Measurements from ENCODE around the gene GPR4. TPM values are rescaled to one million over a fixed set of nuclear protein-coding genes. Genes with fewer than 3 reads are reported as not detected.
A peak's percentile ranks its signal among the peaks of the same experiment; 100 is the strongest.

Gene GPR4
- total RNA-seq, 1 experiment from 2014 or later = not detected

DNA sequence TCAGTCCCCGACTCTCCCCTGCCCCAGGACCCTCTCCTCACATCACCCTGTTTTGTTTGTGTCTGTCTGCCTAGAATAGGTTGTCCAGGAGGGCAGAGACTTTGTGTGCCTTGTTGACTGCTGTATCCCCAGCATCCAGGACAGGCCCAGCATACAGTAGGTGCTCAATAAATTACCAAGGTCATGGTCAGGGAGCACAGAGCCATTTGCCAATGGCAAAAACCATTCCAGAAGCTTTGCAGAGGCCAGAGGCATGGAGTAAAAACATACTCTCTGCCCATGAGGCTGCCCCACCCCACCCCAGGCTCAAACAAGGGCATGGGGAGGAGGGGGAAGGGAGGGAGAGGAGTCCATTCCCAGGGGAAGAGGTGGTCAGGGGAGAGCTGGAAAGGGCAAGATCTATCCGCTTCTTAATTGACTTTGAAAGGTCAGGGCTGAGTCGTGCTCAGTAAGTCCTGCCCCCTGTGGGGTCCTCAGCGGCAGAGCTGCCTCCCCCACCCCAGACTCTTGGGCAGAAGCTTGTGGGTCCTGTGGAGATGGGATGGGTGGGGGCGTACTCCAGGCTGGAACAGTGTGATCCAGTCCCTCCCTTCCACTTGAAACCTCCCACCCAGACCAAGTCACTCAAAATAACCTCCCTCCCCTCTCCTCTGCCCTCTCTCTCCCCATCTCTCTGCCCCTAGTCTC is 4.4 kb downstream of the GPR4 start:
- peak; percentile 71 for DNase-seq (ENCODE audit: low read depth, low spot score)
- in situ Hi-C loops (cut with HindIII; ENCODE audit: low pct_unique_long_range_greater_than_20kb, low sequenced_read_pairs) = no loop called here

DNA sequence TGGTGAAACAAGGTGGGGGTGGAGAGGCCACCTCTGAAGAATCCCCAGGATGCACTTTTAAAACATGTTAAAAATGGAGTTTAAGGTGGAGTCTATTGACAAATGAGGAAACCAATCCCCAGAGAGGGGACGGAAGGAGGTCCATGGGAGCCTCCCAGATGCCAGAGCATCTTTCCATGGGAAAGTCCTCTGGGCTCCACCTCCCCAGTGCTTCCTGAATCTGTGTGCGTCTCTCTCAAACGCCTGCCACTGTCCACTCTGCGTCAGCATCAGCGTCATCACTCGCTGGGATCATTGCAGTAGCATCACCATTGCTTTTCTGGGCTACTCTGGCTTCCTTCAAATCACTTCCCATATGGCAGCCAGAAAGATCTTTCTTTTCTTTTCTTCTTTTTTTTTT is 6.2 kb downstream of the GPR4 start:
- peak; percentile 41 for DNase-seq (ENCODE audit: low read depth, low spot score)
- in situ Hi-C loops (cut with HindIII; ENCODE audit: low pct_unique_long_range_greater_than_20kb, low sequenced_read_pairs) = no loop called here

DNA sequence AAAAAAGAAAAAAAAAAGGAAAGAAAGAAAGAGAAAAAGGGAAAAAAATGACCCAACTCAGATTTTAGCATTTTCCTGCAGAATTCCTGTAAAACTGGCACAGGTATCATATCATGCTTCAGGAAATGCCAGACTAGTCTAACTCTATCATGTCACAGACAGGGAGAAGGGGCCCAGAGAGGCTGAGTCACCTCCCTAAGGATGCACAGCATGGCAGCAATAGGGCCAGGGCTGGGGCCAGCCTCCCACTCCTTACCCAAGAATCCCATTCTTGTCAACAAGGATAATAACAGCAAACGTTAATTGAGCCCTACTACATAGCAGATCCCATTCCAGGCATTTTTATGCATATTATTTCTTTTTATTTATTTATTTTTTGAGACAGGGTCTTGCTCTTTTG is 8.5 kb downstream of the GPR4 start:
- no peak for DNase-seq (ENCODE audit: low read depth, low spot score)
- in situ Hi-C loops (cut with HindIII; ENCODE audit: low pct_unique_long_range_greater_than_20kb, low sequenced_read_pairs) = no loop called here

GRCh38 chr19:45592366-45592765 is 9.6 kb downstream of the GPR4 start:
- in situ Hi-C loops (cut with HindIII; ENCODE audit: low pct_unique_long_range_greater_than_20kb, low sequenced_read_pairs) = no loop called here
- no peak for DNase-seq (ENCODE audit: low read depth, low spot score)

GRCh38 chr19:45591638-45592005 is 10.4 kb downstream of the GPR4 start:
- no peak for DNase-seq (ENCODE audit: low read depth, low spot score)
- in situ Hi-C loops (cut with HindIII; ENCODE audit: low pct_unique_long_range_greater_than_20kb, low sequenced_read_pairs) = no loop called here

GRCh38 chr19:45591004-45591637 is 10.9 kb downstream of the GPR4 start:
- in situ Hi-C loops (cut with HindIII; ENCODE audit: low pct_unique_long_range_greater_than_20kb, low sequenced_read_pairs) = no loop called here
- DNase-seq (ENCODE audit: low read depth, low spot score) = no peak

GRCh38 chr19:45590300-45591003 is 11.6 kb downstream of the GPR4 start:
- in situ Hi-C loops (cut with HindIII; ENCODE audit: low pct_unique_long_range_greater_than_20kb, low sequenced_read_pairs) = no loop called here
- DNase-seq (ENCODE audit: low read depth, low spot score) = no peak

DNA sequence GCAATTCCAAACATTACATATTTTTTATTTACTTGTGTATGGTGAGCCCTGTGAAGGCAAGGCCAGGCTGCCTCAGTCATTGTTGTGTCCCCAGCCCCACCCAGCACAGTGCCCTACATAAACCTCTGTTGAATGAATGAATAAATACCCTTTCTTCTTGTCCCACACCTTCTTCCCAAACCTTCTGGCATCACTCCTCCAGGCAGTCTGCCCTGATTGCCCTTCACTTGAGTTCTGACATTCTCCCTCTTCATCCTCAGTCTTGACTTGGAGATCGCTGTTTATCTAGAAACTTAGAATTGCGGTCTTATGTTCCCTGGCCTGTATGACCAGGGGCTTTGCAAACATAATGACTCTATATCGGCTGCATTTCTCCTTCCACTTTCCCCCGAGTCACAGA is 12.2 kb downstream of the GPR4 start:
- in situ Hi-C loops (cut with HindIII; ENCODE audit: low pct_unique_long_range_greater_than_20kb, low sequenced_read_pairs) = no loop called here
- DNase-seq (ENCODE audit: low read depth, low spot score) = no peak

DNA sequence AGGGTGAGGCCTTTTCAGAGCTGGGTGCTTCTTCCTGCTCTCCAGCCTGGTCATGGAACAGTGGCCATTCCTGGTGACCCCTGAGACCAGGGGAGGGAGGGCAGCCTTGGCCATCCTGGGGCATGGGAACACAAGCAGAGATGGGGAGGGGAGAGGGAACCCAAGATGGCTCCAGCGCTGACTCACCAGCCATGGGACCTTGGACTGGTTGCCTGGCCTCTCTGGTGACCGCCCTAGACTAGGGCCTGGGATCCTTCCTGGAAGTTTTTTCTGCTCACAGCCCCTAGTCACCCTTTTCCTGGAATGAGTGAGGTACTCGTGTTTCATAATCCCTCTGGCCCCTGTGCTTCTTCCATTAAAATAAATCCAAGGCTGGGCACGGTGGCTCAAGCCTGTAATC is 14.1 kb downstream of the GPR4 start:
- DNase-seq (ENCODE audit: low read depth, low spot score) = no peak
- in situ Hi-C loops (cut with HindIII; ENCODE audit: low pct_unique_long_range_greater_than_20kb, low sequenced_read_pairs) = no loop called here

- DNase-seq (ENCODE audit: low read depth, low spot score) = no peak
These were observed 16.8 kb downstream of the GPR4 start for GRCh38 chr19:45585158-45585577.

DNA sequence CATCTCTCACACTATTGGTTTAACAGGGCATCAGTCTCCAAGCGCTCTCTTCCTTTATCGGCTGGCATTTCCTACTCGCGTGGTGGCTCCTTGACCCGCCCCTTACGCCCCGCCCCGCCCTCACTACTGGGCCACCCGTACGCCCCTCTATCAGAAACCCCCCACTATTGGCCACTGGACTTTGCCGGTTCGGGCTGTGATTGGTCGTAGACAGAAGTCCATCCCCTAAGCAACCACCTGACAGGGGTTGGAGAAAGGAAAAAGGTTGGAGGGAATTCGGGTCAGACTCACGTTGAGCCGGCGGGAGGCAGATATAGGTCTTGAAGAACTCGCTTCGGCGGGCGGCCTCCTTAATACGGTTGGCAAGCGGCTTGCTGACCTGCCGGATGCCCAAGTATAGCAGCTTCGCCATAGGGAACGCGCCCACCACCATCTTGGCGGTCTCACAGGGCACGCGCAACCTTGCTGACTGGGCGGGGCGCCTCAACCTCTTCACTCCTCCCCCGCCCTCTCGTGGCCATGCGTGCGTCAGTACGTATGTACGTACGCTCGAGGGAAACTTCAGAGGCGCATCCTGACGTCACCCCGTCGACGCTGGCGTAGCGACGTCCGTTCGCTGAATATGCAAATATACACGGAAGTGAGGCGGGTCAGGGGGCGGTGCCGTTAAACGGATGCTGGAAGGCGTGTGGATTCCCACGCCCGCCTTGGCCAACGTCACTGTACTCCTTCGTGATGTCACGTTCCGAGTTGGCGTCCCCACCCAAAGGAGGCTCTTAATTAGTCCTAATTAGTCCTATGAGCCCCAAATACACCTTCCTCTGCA is 17.5 kb downstream of the GPR4 start, which contains the start of gene OPA3:
TSS of gene OPA3 (minus strand) at position 471 of the 826 bp plus-strand sequence. CDS start at position 433, 38 bp downstream.
- in situ Hi-C loops (cut with HindIII; ENCODE audit: low pct_unique_long_range_greater_than_20kb, low sequenced_read_pairs) = no loop called here
- DNase-seq (ENCODE audit: low read depth, low spot score) = peak; percentile 99

More at GRCh38 chr19:45585158-45585577, 16.8 kb downstream of the GPR4 start:
- in situ Hi-C loops (cut with HindIII; ENCODE audit: low pct_unique_long_range_greater_than_20kb, low sequenced_read_pairs) = no loop called here

- in situ Hi-C loops (cut with HindIII; ENCODE audit: low pct_unique_long_range_greater_than_20kb, low sequenced_read_pairs) = no loop called here
- DNase-seq (ENCODE audit: low read depth, low spot score) = no peak
These were observed 20.4 kb downstream of the GPR4 start for GRCh38 chr19:45581576-45581975.

DNA sequence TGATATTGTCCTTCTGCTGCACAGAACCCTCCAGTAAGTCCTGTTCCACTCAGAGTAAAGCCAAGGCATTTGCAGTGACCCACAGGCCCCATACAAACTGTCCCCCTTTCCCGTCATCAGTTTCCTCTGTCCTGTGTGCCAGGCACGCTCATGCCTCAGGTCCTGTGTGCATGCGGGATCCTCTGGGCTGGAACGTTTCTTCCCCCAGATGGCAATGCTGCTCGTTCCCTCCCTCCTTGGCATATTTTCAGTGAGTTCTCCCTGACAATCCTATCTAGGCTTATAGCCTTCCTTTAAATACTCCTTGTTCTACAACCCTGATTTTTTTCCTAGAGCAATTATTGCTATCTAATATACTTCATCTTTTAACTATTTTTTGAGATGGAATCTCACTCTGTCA is 23.2 kb downstream of the GPR4 start:
- DNase-seq (ENCODE audit: low read depth, low spot score) = no peak
- in situ Hi-C loops (cut with HindIII; ENCODE audit: low pct_unique_long_range_greater_than_20kb, low sequenced_read_pairs) = no loop called here

GRCh38 chr19:45577111-45577905 is 24.7 kb downstream of the GPR4 start:
- in situ Hi-C loops (cut with HindIII; ENCODE audit: low pct_unique_long_range_greater_than_20kb, low sequenced_read_pairs) = no loop called here
- no peak for DNase-seq (ENCODE audit: low read depth, low spot score)

DNA sequence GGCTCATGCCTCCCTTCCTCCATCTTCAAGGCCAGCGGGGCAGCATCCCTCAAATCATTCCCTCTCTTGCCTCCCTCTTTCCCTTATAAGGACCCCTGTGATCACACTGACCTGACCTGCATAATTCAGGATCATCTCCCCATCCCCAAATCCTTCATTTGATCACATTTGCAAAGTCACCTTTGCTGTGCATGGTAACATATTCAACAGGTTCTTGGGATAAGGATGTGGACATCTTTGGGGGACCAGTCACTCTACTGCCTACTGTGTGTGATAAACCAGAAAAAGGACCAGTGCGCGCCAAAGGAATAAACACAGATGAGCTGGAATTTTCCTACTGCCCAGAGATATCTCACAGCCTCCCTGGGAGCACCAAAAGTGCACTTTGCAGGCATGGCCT is 25.3 kb downstream of the GPR4 start:
- in situ Hi-C loops (cut with HindIII; ENCODE audit: low pct_unique_long_range_greater_than_20kb, low sequenced_read_pairs) = no loop called here
- DNase-seq (ENCODE audit: low read depth, low spot score) = no peak

GRCh38 chr19:45575216-45575615 is 26.8 kb downstream of the GPR4 start:
- no peak for DNase-seq (ENCODE audit: low read depth, low spot score)
- in situ Hi-C loops (cut with HindIII; ENCODE audit: low pct_unique_long_range_greater_than_20kb, low sequenced_read_pairs) = no loop called here

GRCh38 chr19:45574526-45574925 is 27.5 kb downstream of the GPR4 start:
- in situ Hi-C loops (cut with HindIII; ENCODE audit: low pct_unique_long_range_greater_than_20kb, low sequenced_read_pairs) = no loop called here
- DNase-seq (ENCODE audit: low read depth, low spot score) = no peak

Data from SK-MEL-5 (cell line).